UCSD-AML1 (cell line): ENCODE data around the gene CDH19.

Experiments used
- DNase-seq: peaks from one replicate; lab custom pipeline; 2025; ENCODE audit not compliant: unreplicated experiment; lab: John Stamatoyannopoulos, UW

Gene CDH19

DNA sequence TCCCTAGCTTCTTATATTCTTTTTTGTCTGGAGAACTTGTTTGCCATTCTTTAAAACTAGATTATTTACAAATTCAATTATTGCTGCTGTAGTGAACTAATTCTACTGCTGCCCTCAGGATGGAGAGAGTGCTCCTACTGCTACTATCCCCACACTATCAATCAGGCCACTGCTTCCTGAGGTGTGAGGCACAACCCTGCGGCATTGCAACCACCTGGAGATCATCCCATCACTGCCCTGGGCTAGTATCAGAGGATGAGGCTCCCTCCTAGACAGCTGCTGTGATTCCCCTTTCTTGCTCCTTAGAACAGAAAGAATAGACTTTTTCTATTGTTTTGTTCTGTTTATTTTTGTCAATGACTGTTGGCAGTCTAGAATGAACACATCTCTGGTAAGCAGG lies 146.6 kb downstream of the CDH19 start:
- no peak for DNase-seq
